Body of pancreas (tissue), 4 donors: ENCODE data around the gene CAMLG.
"Not testable (repeated sequence)": the region's sequence is repeated elsewhere in the genome, so short reads cannot be mapped to it uniquely, and the experiment has no call there.

ENCODE experiments used
- CTCF ChIP-seq, 7 experiments: fragments of 450-650 bp in 4 of 7; fragments of 200-600 bp in 3 of 7; sonication (generic) in 3 of 7; IDR thresholded peaks; one replicate each; pipeline ENCODE4 v1.5.1; 2016 to 2019; ENCODE audit warnings: antibody characterized with exemption in 7 of 7
- POLR2A ChIP-seq, 3 donors: fragments of 450-650 bp; IDR thresholded peaks; one replicate each; pipeline ENCODE4 v1.6.1; 2016; ENCODE audit warnings: antibody characterized with exemption in 3 of 3, mild to moderate bottlenecking in 2 of 3

DNA sequence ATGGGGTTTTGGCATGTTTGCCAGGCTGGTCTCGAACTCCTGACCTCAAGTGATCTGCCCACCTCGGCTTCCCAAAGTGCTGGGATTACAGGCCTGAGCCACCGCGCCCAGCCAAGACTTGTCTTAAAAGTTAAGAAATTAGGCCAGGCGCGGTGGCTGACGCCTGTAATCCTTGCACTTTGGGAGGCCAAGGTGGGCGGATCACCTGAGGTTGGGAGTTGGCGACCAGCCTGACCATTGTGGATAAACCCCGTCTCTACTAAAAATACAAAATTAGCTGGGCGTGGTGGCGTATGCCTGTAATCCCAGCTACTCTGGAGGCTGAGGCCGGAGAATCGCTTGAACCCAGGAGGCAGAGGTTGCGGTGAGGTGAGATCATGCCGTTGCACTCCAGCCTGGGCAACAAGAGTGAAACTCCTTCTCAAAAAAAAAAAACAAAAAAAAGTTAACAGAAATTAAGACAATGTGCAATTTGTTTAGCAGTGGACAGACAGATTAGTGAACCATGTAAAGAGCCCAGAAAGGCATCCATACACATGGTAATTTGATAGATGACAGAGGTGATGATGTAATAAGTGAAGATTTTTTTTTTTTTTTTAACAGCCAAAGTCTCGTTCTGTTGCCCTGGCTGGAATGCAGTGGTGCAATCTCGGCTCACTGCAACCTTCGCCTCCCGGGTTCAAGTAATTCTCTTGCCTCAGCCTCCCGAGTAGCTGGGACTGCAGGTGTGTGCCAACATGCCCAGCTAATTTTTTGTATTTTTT is 29.4 kb downstream of the CAMLG start:
- not testable (repeated sequence) for TF ChIP-seq CTCF, POLR2A (IDR thresholded peaks at IDR 0.05)
